ENCODE measurements around the gene PDGFC.

PDGFC gene

DNA sequence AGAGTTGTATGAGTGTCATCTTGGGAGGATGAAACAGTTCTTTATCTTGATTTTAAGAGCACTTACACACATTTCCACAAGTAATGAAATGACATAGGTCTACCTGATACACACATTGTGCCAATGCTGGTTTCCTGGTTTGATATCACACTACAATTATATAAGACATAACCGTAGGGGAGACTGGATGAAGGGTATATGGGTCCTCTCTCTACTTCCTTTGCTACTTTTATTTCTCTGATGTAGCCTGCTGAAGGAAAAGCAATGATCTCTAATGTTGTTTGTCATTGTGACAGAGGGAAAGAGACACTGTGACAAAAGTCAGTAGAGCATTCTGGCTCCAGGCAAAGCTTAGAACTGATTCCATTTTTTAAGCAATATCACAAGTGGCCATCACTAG is 238.0 kb downstream of the PDGFC start:
- TF ChIP-seq, protein P1, sequence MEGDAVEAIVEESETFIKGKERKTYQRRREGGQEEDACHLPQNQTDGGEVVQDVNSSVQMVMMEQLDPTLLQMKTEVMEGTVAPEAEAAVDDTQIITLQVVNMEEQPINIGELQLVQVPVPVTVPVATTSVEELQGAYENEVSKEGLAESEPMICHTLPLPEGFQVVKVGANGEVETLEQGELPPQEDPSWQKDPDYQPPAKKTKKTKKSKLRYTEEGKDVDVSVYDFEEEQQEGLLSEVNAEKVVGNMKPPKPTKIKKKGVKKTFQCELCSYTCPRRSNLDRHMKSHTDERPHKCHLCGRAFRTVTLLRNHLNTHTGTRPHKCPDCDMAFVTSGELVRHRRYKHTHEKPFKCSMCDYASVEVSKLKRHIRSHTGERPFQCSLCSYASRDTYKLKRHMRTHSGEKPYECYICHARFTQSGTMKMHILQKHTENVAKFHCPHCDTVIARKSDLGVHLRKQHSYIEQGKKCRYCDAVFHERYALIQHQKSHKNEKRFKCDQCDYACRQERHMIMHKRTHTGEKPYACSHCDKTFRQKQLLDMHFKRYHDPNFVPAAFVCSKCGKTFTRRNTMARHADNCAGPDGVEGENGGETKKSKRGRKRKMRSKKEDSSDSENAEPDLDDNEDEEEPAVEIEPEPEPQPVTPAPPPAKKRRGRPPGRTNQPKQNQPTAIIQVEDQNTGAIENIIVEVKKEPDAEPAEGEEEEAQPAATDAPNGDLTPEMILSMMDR (IDR thresholded peaks at IDR 0.05): no peak

DNA sequence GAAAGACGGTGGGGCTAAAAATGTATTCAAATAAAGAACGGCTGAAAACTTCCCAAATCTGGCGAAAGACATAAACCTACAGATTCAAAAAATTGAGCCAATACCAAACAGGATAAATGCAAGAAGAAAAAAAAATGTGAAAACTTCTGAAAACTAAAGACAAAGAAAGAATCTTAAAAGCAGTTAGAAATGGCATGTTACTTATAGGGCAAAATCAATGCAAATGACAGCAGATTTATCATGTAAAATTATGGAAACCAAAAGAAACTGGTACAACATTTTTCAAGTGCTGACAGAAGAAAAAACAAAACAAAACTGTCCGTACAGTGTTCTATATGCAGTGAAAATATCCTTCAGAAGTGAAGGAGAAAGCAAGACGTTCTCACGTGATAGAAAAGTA is 239.0 kb downstream of the PDGFC start:
- TF ChIP-seq, protein P1 (IDR thresholded peaks at IDR 0.05): no peak

DNA sequence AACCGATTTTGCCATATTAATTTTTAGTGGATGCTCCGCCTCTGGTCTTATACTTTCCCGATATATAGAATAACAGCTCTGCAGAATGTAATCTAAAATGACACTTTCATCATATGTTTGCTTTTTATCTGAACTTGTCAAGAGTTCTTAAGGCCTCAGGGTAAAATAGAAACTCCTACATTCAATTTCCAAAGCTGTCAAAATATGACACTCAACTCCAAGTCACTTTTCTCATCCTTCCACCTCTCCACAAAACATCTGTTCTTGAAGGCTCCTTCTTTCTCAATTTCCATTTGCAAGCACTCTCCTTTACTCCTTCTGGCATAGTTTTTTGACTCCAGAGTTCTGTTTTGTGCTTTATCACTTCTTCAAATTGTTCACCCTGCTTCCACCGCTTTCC is 242.2 kb downstream of the PDGFC start:
- TF ChIP-seq, protein P1 (IDR thresholded peaks at IDR 0.05): no peak

DNA sequence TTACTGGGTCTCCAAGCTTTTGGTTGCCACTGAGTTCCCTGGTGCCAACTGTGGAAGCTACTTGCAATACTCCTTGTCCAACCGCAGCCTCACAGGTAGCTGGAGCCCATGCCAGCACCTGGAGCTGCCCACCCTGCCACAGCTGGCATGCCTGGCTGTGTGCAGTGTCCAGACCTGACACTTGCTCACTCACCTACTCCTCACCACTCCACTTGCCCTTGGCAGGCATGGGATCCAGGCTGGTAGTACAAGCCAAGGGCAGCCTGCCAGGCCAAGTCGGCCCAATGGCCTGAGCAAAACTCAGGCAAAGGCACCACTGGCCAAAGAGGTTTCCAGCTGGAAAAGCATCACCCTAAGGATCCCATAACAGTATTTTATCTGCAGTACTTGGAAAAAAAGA is 246.3 kb downstream of the PDGFC start:
- TF ChIP-seq, protein P1 (IDR thresholded peaks at IDR 0.05): no peak

DNA sequence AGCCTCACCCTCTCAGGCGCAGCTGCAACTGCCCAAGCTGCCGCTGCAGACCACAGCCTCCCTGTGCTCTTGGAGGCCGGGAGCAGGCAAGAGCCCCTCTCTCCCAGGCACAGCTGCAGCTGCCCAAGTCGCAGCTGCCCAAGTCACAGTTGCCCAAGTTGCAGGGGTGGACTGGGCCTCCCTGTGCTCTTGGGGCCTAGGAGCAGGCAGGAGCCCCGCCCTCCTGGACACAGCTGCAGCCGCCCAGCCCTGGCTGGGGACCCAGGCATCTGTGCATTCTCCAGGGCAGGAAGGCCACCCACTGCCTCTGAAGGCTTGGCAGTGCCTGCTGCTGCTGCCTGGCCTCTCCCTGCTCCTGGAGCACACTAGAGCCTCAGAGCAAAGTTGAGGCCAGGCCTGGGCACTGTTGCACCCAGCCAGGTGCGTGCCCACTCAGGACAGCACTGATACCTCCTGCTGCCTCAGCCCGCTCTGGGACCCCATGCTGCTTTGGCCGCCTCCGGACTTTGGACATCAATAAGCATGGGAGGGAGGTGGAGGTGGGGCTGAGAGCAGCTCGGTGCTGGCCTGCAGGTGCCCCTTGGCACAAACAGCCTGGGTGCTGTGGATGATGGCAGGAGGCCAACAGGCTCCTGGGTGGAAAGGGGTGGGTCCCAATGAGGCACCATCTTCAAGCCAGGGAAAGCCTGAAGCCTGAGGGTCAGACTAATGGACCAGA is 247.5 kb downstream of the PDGFC start:
- TF ChIP-seq, protein P1 (IDR thresholded peaks at IDR 0.05): no peak

DNA sequence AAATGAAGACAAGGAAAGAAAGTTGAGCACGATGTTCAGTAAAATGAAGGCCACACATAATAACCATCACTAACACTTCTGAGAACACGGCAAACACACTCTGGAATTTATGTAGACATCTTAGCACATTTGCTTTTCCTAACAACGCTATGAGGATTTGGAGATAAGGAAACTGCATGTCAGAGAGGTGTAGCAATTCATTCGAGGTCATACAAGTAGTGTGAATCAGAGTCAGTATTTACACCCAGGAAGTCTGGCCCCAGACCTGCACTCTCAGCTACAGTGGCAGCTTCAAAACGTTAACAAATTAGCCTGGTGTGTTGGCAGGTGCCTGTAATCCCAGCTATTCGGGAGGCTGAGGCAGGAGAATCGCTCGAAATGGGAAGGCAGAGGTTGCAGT is 253.4 kb downstream of the PDGFC start:
- TF ChIP-seq, protein P1 (IDR thresholded peaks at IDR 0.05): no peak

DNA sequence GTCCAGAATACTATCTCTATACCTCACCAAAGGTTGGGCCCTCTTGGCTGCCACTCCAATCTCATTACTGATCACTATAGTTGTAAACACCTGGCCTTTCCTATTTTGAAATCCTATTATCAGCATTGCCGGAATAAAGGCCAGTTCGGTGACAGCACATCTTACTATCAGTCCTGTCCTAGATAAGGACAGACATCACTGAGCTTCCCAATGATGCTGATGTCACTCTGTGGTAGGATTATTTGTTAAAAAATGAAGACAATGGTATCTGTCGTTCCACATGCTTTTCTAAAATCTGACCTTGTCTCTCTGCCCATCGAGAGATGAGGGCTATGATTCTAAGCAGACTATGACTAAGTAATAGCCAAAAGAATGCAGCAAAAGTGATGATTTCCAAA is 260.4 kb downstream of the PDGFC start:
- TF ChIP-seq, protein P1 (IDR thresholded peaks at IDR 0.05): no peak

Measured in LNCAP (cell line).